HepG2 (cell line): ENCODE results near the gene TF. TPM values are rescaled to one million over a fixed set of nuclear protein-coding genes. Genes with fewer than 3 reads are reported as not detected.

Experiments
- ARID4A ChIP-seq: sonication (generic); formaldehyde crosslinking; IDR thresholded peaks from 2 replicates; pipeline ENCODE4 v1.5.0; 2020; ENCODE audit warnings: mild to moderate bottlenecking, missing genetic modification reagents, borderline replicate concordance
- GATAD2A ChIP-seq: IDR thresholded peaks from 2 replicates; pipeline ENCODE4 v1.6.1; 2016
- JUNB ChIP-seq: sonication (generic); formaldehyde crosslinking; IDR thresholded peaks from 2 replicates; pipeline ENCODE4 v1.8.0; 2022; ENCODE audit warnings: missing genetic modification reagents, mild to moderate bottlenecking, borderline replicate concordance
- MXD1 ChIP-seq: sonication (generic); formaldehyde crosslinking; IDR thresholded peaks from 2 replicates; pipeline ENCODE4 v1.4.0; 2020; ENCODE audit warnings: mild to moderate bottlenecking, missing genetic modification reagents
- RFX5 ChIP-seq: IDR thresholded peaks from 2 replicates; pipeline ENCODE4 v1.6.1; 2011; ENCODE audit warnings: low read depth, low read length, improper control_type of control experiment
- SNAPC4 ChIP-seq: sonication (generic); formaldehyde crosslinking; IDR thresholded peaks from 2 replicates; pipeline ENCODE4 v1.4.0; 2020; ENCODE audit warnings: mild to moderate bottlenecking, missing genetic modification reagents
- THAP9 ChIP-seq: sonication (generic); formaldehyde crosslinking; IDR thresholded peaks from 2 replicates; pipeline ENCODE4; 2020; ENCODE audit warnings: missing genetic modification reagents, mild to moderate bottlenecking, borderline replicate concordance
- TMF1 ChIP-seq: sonication (generic); formaldehyde crosslinking; IDR thresholded peaks from 2 replicates; pipeline ENCODE4 v1.8.1; 2022; ENCODE audit warnings: low read depth, missing genetic modification reagents
- ZBTB25 ChIP-seq: IDR thresholded peaks from 2 replicates; pipeline ENCODE4 v1.6.1; 2018; ENCODE audit warnings: missing genetic modification reagents
- ZFP91 ChIP-seq: sonication (generic); formaldehyde crosslinking; IDR thresholded peaks from 2 replicates; pipeline ENCODE4 v1.9.0; 2022; ENCODE audit warnings: missing genetic modification reagents, mild to moderate bottlenecking, borderline replicate concordance
- ZNF382 ChIP-seq: sonication (generic); formaldehyde crosslinking; IDR thresholded peaks from 2 replicates; pipeline ENCODE4 v1.5.0; 2020; ENCODE audit warnings: missing genetic modification reagents, mild to moderate bottlenecking, borderline replicate concordance
- polyA plus RNA-seq, 8 experiments: library from polyadenylated mRNA; depleted of rRNA in 3 of 8; stranded (reverse) in 7 of 8; unstranded in 1 of 8; fragments of >200 nt; fragmentation: Illumina TruSeq in 4 of 8; extraction: Trizol in 4 of 8; gene quantifications; 2 replicates each; pipeline versions ENCODE4 v1.2.1 to v1.2.3, GENCODE V29; 2011 to 2016; ENCODE audit warnings: low read depth in 4 of 8, missing spikeins in 1 of 8, mixed read lengths in 1 of 8; ENCODE audit not compliant: insufficient read depth in 1 of 8
- total RNA-seq, 5 experiments: library from RNA; depleted of rRNA; stranded (reverse); fragments of >200 nt; fragmentation: Illumina TruSeq; extraction: Trizol; gene quantifications; 2 replicates each; pipeline ENCODE4 v1.2.3, GENCODE V29; 2016; ENCODE audit warnings: low read depth in 1 of 5

TF gene
- total and polyA plus RNA-seq, 2 of the 13 experiments (the other 11 are each of a cell fraction or from before 2014, with no cell fraction given): 10,074 to 11,821 TPM

GRCh38 chr3:133805702-133806475, 59.7 kb downstream of the TF start, which contains the start of gene SRPRB (continued):
- TF ChIP-seq SNAPC4 (CRISPR knock-in tag) (no peak), ZBTB25 (CRISPR knock-in tag) (peak; percentile 34; the same call in 1 of the 2 replicates), GATAD2A (CRISPR knock-in tag) (0 out of 2 replicates have a peak, but pooled peaks have one; percentile 6), TMF1 (peak; percentile 64; the same call in 1 of the 2 replicates), THAP9 (peak; percentile 92), JUNB (no peak), MXD1 (CRISPR knock-in tag) (peak; percentile 96; the same call in 1 of the 2 replicates), RFX5 (no peak), ARID4A (CRISPR knock-in tag) (peak; percentile 99), ZNF382 (no peak), ZFP91 (CRISPR knock-in tag) (peak; percentile 90; the same call in 1 of the 2 replicates)
